ENCODE results near the gene TAGLN. TPM values are rescaled to one million over a fixed set of nuclear protein-coding genes. Genes with fewer than 3 reads are reported as not detected.

Gene TAGLN
- total RNA-seq, 1 experiment from 2014 or later: 71.5 TPM

GRCh38 chr11:117232911-117233409 is 33.8 kb downstream of the TAGLN start:
- Mint-ChIP-seq H3K4me1 (peaks cover 25% of the 10 kb centered on the region), H3K9me3 (no peaks in the 10 kb centered on the region), H3K27me3 (ENCODE audit: low read depth) (no peaks in the 10 kb centered on the region), H3K27ac (peak overlapping the region; percentile 68), H3K4me3 (peak overlapping the region; percentile 83), H3K36me3 (peaks cover 5% of the 10 kb centered on the region; the same call in 1 of the 2 replicates)
- DNase-seq (ENCODE audit: low spot score) (peak; percentile 38), ATAC-seq (peak; percentile 15)
- CTCF ChIA-PET: interaction anchor here (0.6 to 2.9 kb wide), 8 partner anchors 11 to 490 kb away, joined by 3 to 36 read pairs (median 4); partner anchors contain the start of genes CEP164 and SIDT2
- POLR2A ChIA-PET: no interaction called here
- TF ChIP-seq MYBL2 (CRISPR knock-in tag; IDR thresholded peaks at IDR 0.05) (no peak), SMAD4 (CRISPR knock-in tag; IDR thresholded peaks at IDR 0.05) (no peak), FOXJ3 (CRISPR knock-in tag; IDR thresholded peaks at IDR 0.05; ENCODE audit: borderline replicate concordance) (no peak), CBFB (CRISPR knock-in tag; IDR thresholded peaks at IDR 0.05; ENCODE audit: low read depth) (no peak), ZNF281 (CRISPR knock-in tag; IDR thresholded peaks at IDR 0.05) (no peak), PRRX2 (CRISPR knock-in tag; IDR thresholded peaks at IDR 0.05) (no peak), TCF7 (CRISPR knock-in tag; IDR thresholded peaks at IDR 0.05; ENCODE audit: low read depth) (no peak), HMGA2 (CRISPR knock-in tag; IDR thresholded peaks at IDR 0.05) (no peak), ATF3 (CRISPR knock-in tag; conservative IDR thresholded peaks at IDR 0.05) (no peak), RELA (CRISPR knock-in tag; IDR thresholded peaks at IDR 0.05; ENCODE audit: borderline replicate concordance) (no peak), FOXP4 (CRISPR knock-in tag; IDR thresholded peaks at IDR 0.05) (no peak)

GRCh38 chr11:117238221-117238620 is 39.1 kb downstream of the TAGLN start:
- ChIA-PET POLR2A (no interaction called here), CTCF (no interaction called here)
- H3K36me3 Mint-ChIP-seq: peaks cover 30% of the 10 kb centered on the region
- peaks cover 12% of the 10 kb centered on the region for H3K4me1 Mint-ChIP-seq
- no peaks in the 10 kb centered on the region for H3K9me3 Mint-ChIP-seq
- H3K4me3 Mint-ChIP-seq: no peak overlapping the region
- DNase-seq (ENCODE audit: low spot score): no peak
- no peak for ATAC-seq
- no peak overlapping the region for H3K27ac Mint-ChIP-seq
- no peaks in the 10 kb centered on the region for H3K27me3 Mint-ChIP-seq (ENCODE audit: low read depth)
- TF ChIP-seq ERG (CRISPR knock-in tag; IDR thresholded peaks at IDR 0.05) (no peak), MAX (CRISPR knock-in tag; IDR thresholded peaks at IDR 0.05) (no peak), GTF2I (CRISPR knock-in tag; conservative IDR thresholded peaks at IDR 0.05) (no peak), USF2 (CRISPR knock-in tag; IDR thresholded peaks at IDR 0.05) (no peak), NR1H2 (CRISPR knock-in tag; IDR thresholded peaks at IDR 0.05) (no peak), NFE2L1 (CRISPR knock-in tag; IDR thresholded peaks at IDR 0.05) (no peak), CDX4 (CRISPR knock-in tag; IDR thresholded peaks at IDR 0.05; ENCODE audit: borderline replicate concordance) (no peak), TEAD1 (CRISPR knock-in tag; IDR thresholded peaks at IDR 0.05) (no peak), ATF1 (CRISPR knock-in tag; IDR thresholded peaks at IDR 0.05) (no peak), USF1 (CRISPR knock-in tag; IDR thresholded peaks at IDR 0.05) (no peak), IRF1 (CRISPR knock-in tag; IDR thresholded peaks at IDR 0.05) (no peak), ZNF396 (CRISPR knock-in tag; IDR thresholded peaks at IDR 0.05; ENCODE audit: borderline replicate concordance) (no peak), ZNF423 (CRISPR knock-in tag; IDR thresholded peaks at IDR 0.05) (no peak), SMAD3 (CRISPR knock-in tag; IDR thresholded peaks at IDR 0.05; ENCODE audit: borderline replicate concordance) (no peak), ETV6 (CRISPR knock-in tag; IDR thresholded peaks at IDR 0.05) (no peak)

Data from WTC11 (cell line).